Endothelial cell of umbilical vein (primary cell): Measurements from ENCODE around the gene PGF. TPM values are rescaled to one million over a fixed set of nuclear protein-coding genes. Genes with fewer than 3 reads are reported as not detected.

Experiments used
- BruUV-seq: library from RNA; stranded (reverse); fragments of 400-500 nt; replicated peaks from 2 replicates; lab custom pipeline; 2021; lab: Mats Ljungman, UMichigan
- CTCF ChIA-PET: fragments of 300-600, 350-600 bp; sonication (Branson Sonifier 250); formaldehyde crosslinking; loops from one replicate; lab custom pipeline; 2021; ENCODE audit warnings: antibody characterized with exemption, inconsistent platforms; lab: Charles Lee
- POLR2A ChIA-PET: fragments of 300-600, 350-600 bp; sonication (Branson Sonifier 250); formaldehyde crosslinking; loops from one replicate; lab custom pipeline; 2021; ENCODE audit warnings: antibody characterized with exemption, inconsistent platforms; lab: Charles Lee
- DNase-seq: peaks from one replicate; pipeline ENCODE4 v3.0.0-alpha.2; 2011; ENCODE audit warnings: low read depth, low spot score
- FAIRE-seq: peaks from 2 replicates; lab custom pipeline; 2011; peaks lifted over from hg19 to GRCh38; lab: Jason Lieb, UNC
- H2AFZ ChIP-seq: 2 replicates; pipeline ENCODE4 v1.6.0; 2012; ENCODE audit warnings: low read depth, low read length, control low read depth, inconsistent platforms
- H3K27ac ChIP-seq: 2 replicates; pipeline ENCODE4 v1.5.1; 2011; ENCODE audit warnings: low read depth, mild to moderate bottlenecking, control low read depth, low read length, moderate library complexity; ENCODE audit not compliant: insufficient read depth
- H3K27me3 ChIP-seq, 2 experiments: 2 replicates each; pipeline versions ENCODE4 v1.6.0 to v1.6.1; 2011; ENCODE audit warnings: low read length in 2 of 2, mixed read lengths in 1 of 2; ENCODE audit not compliant: control insufficient read depth in 2 of 2, insufficient read depth in 2 of 2
- H3K36me3 ChIP-seq, 2 experiments: 2 replicates in 1 of 2; 3 replicates in 1 of 2; pipeline ENCODE4 v1.5.1; 2011; ENCODE audit warnings: low read length in 2 of 2, mild to moderate bottlenecking in 1 of 2, moderate library complexity in 1 of 2; ENCODE audit not compliant: control insufficient read depth in 2 of 2, insufficient read depth in 2 of 2; ENCODE audit errors: extremely low read depth in 1 of 2
- H3K4me1 ChIP-seq: 3 replicates; pipeline ENCODE4 v1.5.1; 2011; ENCODE audit warnings: mild to moderate bottlenecking, low read length; ENCODE audit not compliant: control insufficient read depth, insufficient read depth; ENCODE audit errors: extremely low read depth
- H3K4me2 ChIP-seq: 2 replicates; pipeline ENCODE4 v1.6.1; 2011; ENCODE audit warnings: low read length, control low read depth, mixed read lengths; ENCODE audit not compliant: insufficient read depth
- H3K4me3 ChIP-seq, 3 experiments: fragments of 200-600 bp in 1 of 3; sonication (generic), shearing (Covaris generic) in 1 of 3; replicated peaks in 1 of 3; 2 replicates each; pipeline ENCODE4 v1.5.1; 2011 to 2016; ENCODE audit warnings: control low read depth in 3 of 3, low read length in 3 of 3, mild to moderate bottlenecking in 2 of 3, inconsistent platforms in 1 of 3, low read depth in 1 of 3, moderate library complexity in 1 of 3; ENCODE audit not compliant: insufficient read depth in 1 of 3
- H3K79me2 ChIP-seq: 2 replicates; pipeline ENCODE4 v1.6.0; 2012; ENCODE audit warnings: low read length, inconsistent platforms; ENCODE audit not compliant: control insufficient read depth, insufficient read depth
- H3K9ac ChIP-seq: replicated peaks from 2 replicates; pipeline ENCODE3; 2011; ENCODE audit warnings: low read length, control low read depth; ENCODE audit not compliant: insufficient read depth; ENCODE audit errors: extremely low read depth
- H3K9me1 ChIP-seq: replicated peaks from 3 replicates; pipeline ENCODE4 v1.6.0; 2011; ENCODE audit warnings: mild to moderate bottlenecking, low read length; ENCODE audit not compliant: control insufficient read depth, insufficient read depth; ENCODE audit errors: extremely low read depth
- H3K9me3 ChIP-seq: replicated peaks from 2 replicates; pipeline ENCODE4 v1.5.1; 2012; ENCODE audit warnings: low read length, inconsistent platforms; ENCODE audit not compliant: control insufficient read depth, insufficient read depth
- H4K20me1 ChIP-seq: replicated peaks from 2 replicates; pipeline ENCODE3; 2011; ENCODE audit warnings: mild to moderate bottlenecking, low read length; ENCODE audit not compliant: control insufficient read depth, insufficient read depth; ENCODE audit errors: extremely low read depth
- EZH2 ChIP-seq: IDR thresholded peaks from 2 replicates; pipeline ENCODE4 v1.6.1; 2012; ENCODE audit warnings: borderline replicate concordance, low read depth, mild to moderate bottlenecking, moderate library complexity, low read length, inconsistent platforms; ENCODE audit not compliant: severe bottlenecking
- FOS ChIP-seq: IDR thresholded peaks from 2 replicates; pipeline ENCODE4 v1.6.1; 2011; ENCODE audit warnings: mild to moderate bottlenecking, low read length, moderate library complexity, borderline replicate concordance; ENCODE audit not compliant: insufficient read depth
- GATA2 ChIP-seq: IDR thresholded peaks from 2 replicates; pipeline ENCODE4 v1.7.0; 2011; ENCODE audit warnings: low read depth, mild to moderate bottlenecking, moderate library complexity, mixed read lengths, low read length; ENCODE audit not compliant: insufficient read length, insufficient read depth
- JUN ChIP-seq: IDR thresholded peaks from 2 replicates; pipeline ENCODE4 v1.6.1; 2011; ENCODE audit warnings: borderline replicate concordance, low read depth; ENCODE audit not compliant: insufficient read length, insufficient read depth
- MAX ChIP-seq: IDR thresholded peaks from 2 replicates; pipeline ENCODE4 v1.6.1; 2011; ENCODE audit not compliant: insufficient read depth, insufficient read length
- MYC ChIP-seq: IDR thresholded peaks from one replicate; pipeline ENCODE4 v1.6.1; 2011; ENCODE audit warnings: mild to moderate bottlenecking, low read depth, low read length
- POLR2A ChIP-seq: IDR thresholded peaks from 2 replicates; pipeline ENCODE4 v1.6.1; 2012; ENCODE audit warnings: low read depth, mild to moderate bottlenecking, control low read depth, low read length
- POLR2AphosphoS5 ChIP-seq: IDR thresholded peaks from 2 replicates; pipeline ENCODE4 v1.6.1; 2012; ENCODE audit warnings: low read depth, mild to moderate bottlenecking, control low read depth, low read length, moderate library complexity; ENCODE audit not compliant: insufficient read depth
- dilution Hi-C: fragments of 300-500 bp; cut with MboI; formaldehyde crosslinking; loops from one replicate; pipeline ENCODE4 v1.15.0; 2019; ENCODE audit warnings: low sequenced_read_pairs; ENCODE audit not compliant: extremely low pct_ligation_motif_present
- intact Hi-C: fragments of 100-400 bp; cut with micrococcal nuclease; formaldehyde crosslinking; loops from one replicate; pipeline ENCODE4 v1.10.0; 2022
- polyA plus RNA-seq, 4 experiments: library from polyadenylated mRNA; depleted of rRNA in 3 of 4; stranded (reverse) in 3 of 4; unstranded in 1 of 4; fragments of >200 nt; gene quantifications; 2 replicates each; pipeline versions ENCODE4 v1.2.1 to v1.2.3, GENCODE V29; 2011 to 2012; ENCODE audit warnings: missing spikeins in 1 of 4
- total RNA-seq: library from RNA; stranded (reverse); gene quantifications from 2 replicates; pipeline ENCODE4 v1.2.3, GENCODE V29; 2021
- TF ChIP-seq, protein P1 (sequence below), 2 donors: IDR thresholded peaks; 1 replicate in 1 of 2; 2 replicates in 1 of 2; pipeline ENCODE4 v1.5.1; 2011; ENCODE audit warnings: low read length in 2 of 2, mild to moderate bottlenecking in 2 of 2, moderate library complexity in 2 of 2, control low read depth in 1 of 2, inconsistent platforms in 1 of 2, low read depth in 1 of 2; ENCODE audit not compliant: insufficient read depth in 1 of 2; ENCODE audit errors: extremely low read depth in 1 of 2

PGF gene
- total and polyA plus RNA-seq, 2 donors (not counting 3 experiments of a cell fraction or from before 2014, with no cell fraction given), result 89.0 to 206 TPM

DNA sequence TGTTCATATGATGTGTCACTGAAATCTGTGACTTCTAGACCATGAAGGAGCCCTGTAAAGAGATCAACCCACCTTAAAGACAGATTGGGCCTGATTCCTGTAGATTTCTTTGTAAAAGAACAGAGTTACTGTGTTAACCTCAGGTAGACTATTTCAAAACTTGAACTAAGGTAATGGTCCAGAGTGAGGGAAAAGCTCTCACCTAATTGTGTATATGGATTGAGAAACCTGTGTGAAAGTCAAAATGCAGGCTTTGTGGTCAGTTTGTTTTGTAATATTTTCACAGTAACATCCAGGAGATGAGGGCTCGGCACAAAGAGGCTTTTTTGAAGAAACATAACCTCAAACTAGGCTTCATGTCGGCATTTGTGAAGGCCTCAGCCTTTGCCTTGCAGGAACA is 57.3 kb downstream of the PGF start:
- Histone ChIP-seq H3K9me3 (no peaks in the 10 kb centered on the region), H3K79me2 (no peaks in the 10 kb centered on the region), H3K36me3 (peaks cover 51 to 69% of the 10 kb centered on the region in 2 experiments), H3K9ac (no peak overlapping the region), H4K20me1 (no peaks in the 10 kb centered on the region), H3K4me3 (no peak overlapping the region), H2AFZ (no peak overlapping the region), H3K4me2 (no peak overlapping the region), H3K27ac (no peak overlapping the region), H3K27me3 (no peaks in the 10 kb centered on the region), H3K9me1 (no peaks in the 10 kb centered on the region), H3K4me1 (no peaks in the 10 kb centered on the region)
- DNase-seq, result no peak
- ChIA-PET CTCF (interaction anchor here (0.6 to 8.0 kb wide), 4 partner anchors 8 to 36 kb away, joined by 3 to 61 read pairs (median 4); no protein-coding TSS in a partner anchor), POLR2A (interaction anchor here (0.9 kb wide), 1 partner anchor 20 kb away, joined by 3 read pairs; no protein-coding TSS in a partner anchor)
- dilution Hi-C loops (no loop called here), intact Hi-C loops (no loop called here)
- BruUV-seq, result no TSS peak
- no peak for TF ChIP-seq POLR2A
- TF ChIP-seq JUN, result no peak
- no peak for TF ChIP-seq FOS
- no peak for TF ChIP-seq POLR2AphosphoS5
- TF ChIP-seq MAX, result no peak
- no peak for TF ChIP-seq GATA2
- TF ChIP-seq, protein P1, sequence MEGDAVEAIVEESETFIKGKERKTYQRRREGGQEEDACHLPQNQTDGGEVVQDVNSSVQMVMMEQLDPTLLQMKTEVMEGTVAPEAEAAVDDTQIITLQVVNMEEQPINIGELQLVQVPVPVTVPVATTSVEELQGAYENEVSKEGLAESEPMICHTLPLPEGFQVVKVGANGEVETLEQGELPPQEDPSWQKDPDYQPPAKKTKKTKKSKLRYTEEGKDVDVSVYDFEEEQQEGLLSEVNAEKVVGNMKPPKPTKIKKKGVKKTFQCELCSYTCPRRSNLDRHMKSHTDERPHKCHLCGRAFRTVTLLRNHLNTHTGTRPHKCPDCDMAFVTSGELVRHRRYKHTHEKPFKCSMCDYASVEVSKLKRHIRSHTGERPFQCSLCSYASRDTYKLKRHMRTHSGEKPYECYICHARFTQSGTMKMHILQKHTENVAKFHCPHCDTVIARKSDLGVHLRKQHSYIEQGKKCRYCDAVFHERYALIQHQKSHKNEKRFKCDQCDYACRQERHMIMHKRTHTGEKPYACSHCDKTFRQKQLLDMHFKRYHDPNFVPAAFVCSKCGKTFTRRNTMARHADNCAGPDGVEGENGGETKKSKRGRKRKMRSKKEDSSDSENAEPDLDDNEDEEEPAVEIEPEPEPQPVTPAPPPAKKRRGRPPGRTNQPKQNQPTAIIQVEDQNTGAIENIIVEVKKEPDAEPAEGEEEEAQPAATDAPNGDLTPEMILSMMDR (IDR thresholded peaks at IDR 0.05; ENCODE audit: extremely low read depth in 1 of 2, insufficient read depth in 1 of 2, low read depth in 1 of 2, low read length in 2 of 2), result no peak
- TF ChIP-seq EZH2, result no peak
- no peak for TF ChIP-seq MYC
- FAIRE-seq, result no peak
